OCI-LY3 (cell line): ENCODE results near the gene DGCR6.
"Not testable (repeated sequence)": the region's sequence is repeated elsewhere in the genome, so short reads cannot be mapped to it uniquely, and the experiment has no call there.

Experiments used
- H2AFZ ChIP-seq: fragments of 200-600, 300-600 bp; shearing (Covaris generic); 2 replicates; pipeline ENCODE4 v1.6.0; 2014; ENCODE audit warnings: antibody characterized with exemption, low read depth, low read length
- H3K27ac ChIP-seq: fragments of 200-600, 300-600 bp; sonication (generic); 2 replicates; pipeline ENCODE4 v1.5.1; 2014; ENCODE audit warnings: mild to moderate bottlenecking, low read length, moderate library complexity, mixed read lengths
- H3K27me3 ChIP-seq: fragments of 200-600, 300-600 bp; sonication (generic); 2 replicates; pipeline ENCODE4 v1.6.1; 2014; ENCODE audit warnings: low read depth, low read length, mixed read lengths
- H3K36me3 ChIP-seq: fragments of 200-600, 300-600 bp; sonication (generic); replicated peaks from 2 replicates; pipeline ENCODE3; 2014; ENCODE audit warnings: low read depth, low read length, mixed read lengths
- H3K4me1 ChIP-seq: fragments of 300-600, 200-600 bp; sonication (generic); 2 replicates; pipeline ENCODE4 v1.6.1; 2014; ENCODE audit warnings: low read length, mixed read lengths
- H3K4me2 ChIP-seq: fragments of 200-600, 300-600 bp; sonication (generic); 2 replicates; pipeline ENCODE4 v1.6.1; 2014; ENCODE audit warnings: low read length, mixed read lengths
- H3K4me3 ChIP-seq: fragments of 300-600, 200-600 bp; sonication (generic); 2 replicates; pipeline ENCODE4 v1.5.1; 2014; ENCODE audit warnings: antibody characterized with exemption, mild to moderate bottlenecking, low read length, moderate library complexity
- H3K79me2 ChIP-seq: fragments of 300-600, 200-600 bp; shearing (Covaris generic); 2 replicates; pipeline ENCODE4 v1.6.1; 2014; ENCODE audit warnings: mild to moderate bottlenecking, low read length, mixed read lengths
- H3K9ac ChIP-seq: fragments of 300-600, 200-600 bp; shearing (Covaris generic); 2 replicates; pipeline ENCODE4 v1.6.0; 2014; ENCODE audit warnings: mild to moderate bottlenecking, low read length, moderate library complexity
- H3K9me3 ChIP-seq: fragments of 200-600, 300-600 bp; shearing (Covaris generic); 2 replicates; pipeline ENCODE4 v1.6.1; 2014; ENCODE audit warnings: low read length, mixed read lengths; ENCODE audit not compliant: insufficient read depth
- H4K20me1 ChIP-seq: fragments of 200-600, 300-600 bp; sonication (generic); 2 replicates; pipeline ENCODE4 v1.6.1; 2016; ENCODE audit warnings: low read length, mixed read lengths; ENCODE audit not compliant: insufficient read depth

The DGCR6 gene

GRCh38 chr22:18960166-18960820 lies 54.2 kb downstream of the DGCR6 start:
- not testable (repeated sequence) for H2AFZ ChIP-seq, H3K9ac ChIP-seq, H3K9me3 ChIP-seq

GRCh38 chr22:18961201-18961600 lies 55.1 kb downstream of the DGCR6 start:
- H4K20me1 ChIP-seq, H3K27me3 ChIP-seq, H3K4me3 ChIP-seq, H3K4me1 ChIP-seq, H3K79me2 ChIP-seq, H3K9me3 ChIP-seq, H3K4me2 ChIP-seq, H3K36me3 ChIP-seq, H3K9ac ChIP-seq, H2AFZ ChIP-seq, H3K27ac ChIP-seq: not testable (repeated sequence)

More at GRCh38 chr22:18960166-18960820, 54.2 kb downstream of the DGCR6 start:
- not testable (repeated sequence) for H3K36me3 ChIP-seq, H3K27me3 ChIP-seq, H3K4me1 ChIP-seq, H3K27ac ChIP-seq, H3K79me2 ChIP-seq, H3K4me2 ChIP-seq, H3K4me3 ChIP-seq, H4K20me1 ChIP-seq
